ENCODE data around the gene CCDC73. TPM values are rescaled to one million over a fixed set of nuclear protein-coding genes. Genes with fewer than 3 reads are reported as not detected.

CCDC73 gene
- total RNA-seq, 1 donor from 2014 or later = not detected

DNA sequence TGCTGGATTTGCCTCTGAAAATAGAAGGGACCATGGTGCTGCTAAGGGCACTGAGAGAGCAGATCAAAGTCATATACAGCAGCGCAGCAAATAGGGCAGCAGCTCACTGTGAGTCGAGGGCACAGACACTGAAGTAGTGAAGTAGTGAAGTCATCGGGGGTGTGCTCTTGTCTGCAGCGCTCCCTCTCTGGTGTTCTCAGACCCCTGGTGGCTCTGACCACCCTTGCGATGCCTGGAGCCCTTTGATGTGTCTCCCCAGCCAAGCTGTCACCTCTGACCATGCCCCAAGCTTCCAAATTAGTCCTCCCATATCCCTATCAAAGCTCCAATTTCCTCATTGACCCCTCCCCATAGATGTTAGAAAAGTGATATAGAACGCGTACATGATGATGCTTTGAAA, 238.6 kb downstream of the CCDC73 start:
- Mint-ChIP-seq H3K4me1 (ENCODE audit: low read depth) (no peaks in the 10 kb centered on the region), H3K27ac (ENCODE audit: unreplicated experiment) (no peak overlapping the region), H3K9me3 (ENCODE audit: low read depth) (no peaks in the 10 kb centered on the region), H3K27me3 (ENCODE audit: low read depth) (peaks cover 10% of the 10 kb centered on the region), H3K4me3 (ENCODE audit: unreplicated experiment) (no peak overlapping the region), H3K36me3 (ENCODE audit: low read depth) (no peaks in the 10 kb centered on the region)
- no peak for DNase-seq (ENCODE audit: low spot score)
- TF ChIP-seq, protein P1, sequence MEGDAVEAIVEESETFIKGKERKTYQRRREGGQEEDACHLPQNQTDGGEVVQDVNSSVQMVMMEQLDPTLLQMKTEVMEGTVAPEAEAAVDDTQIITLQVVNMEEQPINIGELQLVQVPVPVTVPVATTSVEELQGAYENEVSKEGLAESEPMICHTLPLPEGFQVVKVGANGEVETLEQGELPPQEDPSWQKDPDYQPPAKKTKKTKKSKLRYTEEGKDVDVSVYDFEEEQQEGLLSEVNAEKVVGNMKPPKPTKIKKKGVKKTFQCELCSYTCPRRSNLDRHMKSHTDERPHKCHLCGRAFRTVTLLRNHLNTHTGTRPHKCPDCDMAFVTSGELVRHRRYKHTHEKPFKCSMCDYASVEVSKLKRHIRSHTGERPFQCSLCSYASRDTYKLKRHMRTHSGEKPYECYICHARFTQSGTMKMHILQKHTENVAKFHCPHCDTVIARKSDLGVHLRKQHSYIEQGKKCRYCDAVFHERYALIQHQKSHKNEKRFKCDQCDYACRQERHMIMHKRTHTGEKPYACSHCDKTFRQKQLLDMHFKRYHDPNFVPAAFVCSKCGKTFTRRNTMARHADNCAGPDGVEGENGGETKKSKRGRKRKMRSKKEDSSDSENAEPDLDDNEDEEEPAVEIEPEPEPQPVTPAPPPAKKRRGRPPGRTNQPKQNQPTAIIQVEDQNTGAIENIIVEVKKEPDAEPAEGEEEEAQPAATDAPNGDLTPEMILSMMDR (IDR thresholded peaks at IDR 0.05) = no peak

GRCh38 chr11:32555091-32555490, 239.4 kb downstream of the CCDC73 start:
- TF ChIP-seq, protein P1 (IDR thresholded peaks at IDR 0.05) = no peak
- Mint-ChIP-seq H3K4me3 (ENCODE audit: unreplicated experiment) (no peak overlapping the region), H3K36me3 (ENCODE audit: low read depth) (no peaks in the 10 kb centered on the region), H3K9me3 (ENCODE audit: low read depth) (no peaks in the 10 kb centered on the region), H3K4me1 (ENCODE audit: low read depth) (no peaks in the 10 kb centered on the region), H3K27ac (ENCODE audit: unreplicated experiment) (no peak overlapping the region), H3K27me3 (ENCODE audit: low read depth) (peaks cover 10% of the 10 kb centered on the region)
- DNase-seq (ENCODE audit: low spot score) = no peak

Other genes starting within 250 kb of the CCDC73 start
- 171 to 195 TPM (median 174 TPM) in 3 replicates for gene EIF3M, start 210.8 kb downstream of the CCDC73 start, total RNA-seq
- not detected in 3 replicates for gene PRRG4, start 35.3 kb upstream of the CCDC73 start, total RNA-seq
- 19.9 to 24.2 TPM (median 21.3 TPM) in 3 replicates for gene QSER1, start 98.1 kb upstream of the CCDC73 start, total RNA-seq
- gene DEPDC7, start 221.2 kb upstream of the CCDC73 start, total RNA-seq = 4.1 to 5.0 TPM (median 4.7 TPM) in 3 replicates
- gene TCP11L1, start 244.9 kb upstream of the CCDC73 start, total RNA-seq = 29.2 to 41.1 TPM (median 32.5 TPM) in 3 replicates

All from chondrocyte (in vitro differentiated cells).